CD8-positive, alpha-beta memory T cell (primary cell): ENCODE data around the gene KRABD2.

Experiments used
- CTCF ChIA-PET: fragments of 350-600 bp; sonication (Branson Sonifier 250); formaldehyde crosslinking; loops from one replicate; lab custom pipeline; 2021; ENCODE audit warnings: antibody characterized with exemption; lab: Charles Lee
- POLR2A ChIA-PET: fragments of 350-600 bp; sonication (Branson Sonifier 250); formaldehyde crosslinking; loops from one replicate; lab custom pipeline; 2021; ENCODE audit warnings: antibody characterized with exemption; lab: Charles Lee
- DNase-seq, 5 donors: peaks; one replicate each; pipeline versions ENCODE4 v3.0.0 to v3.0.0-alpha.2; 2020 to 2022; ENCODE audit warnings: mixed read lengths in 1 of 5
- H3K27ac ChIP-seq: one replicate; pipeline ENCODE4 v1.7.0; 2013; ENCODE audit warnings: low read depth, mild to moderate bottlenecking, low read length, moderate library complexity
- H3K27me3 ChIP-seq: 2 replicates; pipeline ENCODE4 v1.7.0; 2013; ENCODE audit warnings: low read length, mild to moderate bottlenecking; ENCODE audit not compliant: insufficient read depth, poor library complexity, severe bottlenecking
- H3K36me3 ChIP-seq: 2 replicates; pipeline ENCODE4 v1.7.0; 2013; ENCODE audit warnings: mild to moderate bottlenecking, low read length, moderate library complexity; ENCODE audit not compliant: insufficient read depth
- H3K4me1 ChIP-seq: 2 replicates; pipeline ENCODE4 v1.7.0; 2013; ENCODE audit warnings: mild to moderate bottlenecking, low read length, moderate library complexity; ENCODE audit not compliant: insufficient read depth
- H3K4me3 ChIP-seq: 2 replicates; pipeline ENCODE4 v1.7.0; 2013; ENCODE audit warnings: mild to moderate bottlenecking, low read length
- H3K9me3 ChIP-seq: 2 replicates; pipeline ENCODE4 v1.7.0; 2013; ENCODE audit warnings: mild to moderate bottlenecking, low read length
- H3K27ac Mint-ChIP-seq, 8 donors: one replicate each; pipeline ENCODE4 v1.8.0; 2020 to 2021; ENCODE audit warnings: mixed read lengths in 8 of 8, mild to moderate bottlenecking in 6 of 8, inconsistent platforms in 3 of 8, moderate library complexity in 3 of 8
- H3K27me3 Mint-ChIP-seq, 2 donors: one replicate each; pipeline ENCODE4 v1.8.0; 2020 to 2021; ENCODE audit warnings: mixed read lengths in 2 of 2, mild to moderate bottlenecking in 1 of 2, moderate library complexity in 1 of 2
- H3K36me3 Mint-ChIP-seq, 3 donors: one replicate each; pipeline ENCODE4 v1.8.0; 2020 to 2021; ENCODE audit warnings: mixed read lengths in 3 of 3, inconsistent platforms in 1 of 3, mild to moderate bottlenecking in 1 of 3
- H3K4me1 Mint-ChIP-seq, 3 donors: one replicate each; pipeline ENCODE4 v1.8.0; 2020 to 2021; ENCODE audit warnings: mixed read lengths in 3 of 3, inconsistent platforms in 1 of 3, mild to moderate bottlenecking in 1 of 3
- H3K4me3 Mint-ChIP-seq, 7 donors: one replicate each; pipeline ENCODE4 v1.8.0; 2020 to 2021; ENCODE audit warnings: mixed read lengths in 7 of 7, mild to moderate bottlenecking in 6 of 7, moderate library complexity in 4 of 7, inconsistent platforms in 2 of 7
- H3K9me3 Mint-ChIP-seq, 5 donors: one replicate each; pipeline ENCODE4 v1.8.0; 2020 to 2022; ENCODE audit warnings: mixed read lengths in 5 of 5, mild to moderate bottlenecking in 3 of 5, moderate library complexity in 2 of 5, inconsistent platforms in 1 of 5

Gene KRABD2

GRCh38 chr17:8371786-8372185 is 4.7 kb downstream of the KRABD2 start:
- Mint-ChIP-seq H3K4me1 (peaks cover 13 to 23% (median 17%) of the 10 kb centered on the region in 3 donors), H3K36me3 (peaks cover 0 to 44% (median 14%) of the 10 kb centered on the region in 3 donors)

GRCh38 chr17:8369944-8370343 is 6.6 kb downstream of the KRABD2 start:
- DNase-seq: no peak
- no peak overlapping the region for H3K4me3 ChIP-seq
- H3K9me3 Mint-ChIP-seq: no peaks in the 10 kb centered on the region
- CTCF ChIA-PET: interaction anchor here (1.9 kb wide), 1 partner anchor 13 kb away, joined by 6 read pairs; the partner anchor contains the start of gene RPL26
- H3K27ac ChIP-seq: no peak overlapping the region
- no peaks in the 10 kb centered on the region for H3K27me3 ChIP-seq
- no peaks in the 10 kb centered on the region for H3K27me3 Mint-ChIP-seq
- no peaks in the 10 kb centered on the region for H3K9me3 ChIP-seq
- no peaks in the 10 kb centered on the region for H3K36me3 ChIP-seq
- POLR2A ChIA-PET: no interaction called here
- H3K4me1 ChIP-seq: no peaks in the 10 kb centered on the region
- H3K27ac Mint-ChIP-seq: peak overlapping the region in 1 of 8 donors; percentile 24
- peaks cover 0 to 6% (median 2%) of the 10 kb centered on the region in 3 donors for H3K4me1 Mint-ChIP-seq
- no peak overlapping the region for H3K4me3 Mint-ChIP-seq
- peaks cover 0 to 36% (median 17%) of the 10 kb centered on the region in 3 donors for H3K36me3 Mint-ChIP-seq

More at GRCh38 chr17:8371786-8372185, 4.7 kb downstream of the KRABD2 start:
- H3K27me3 Mint-ChIP-seq: no peaks in the 10 kb centered on the region
- Histone ChIP-seq H3K27ac (no peak overlapping the region), H3K4me3 (no peak overlapping the region), H3K27me3 (no peaks in the 10 kb centered on the region), H3K36me3 (no peaks in the 10 kb centered on the region), H3K4me1 (peaks cover 13% of the 10 kb centered on the region), H3K9me3 (no peaks in the 10 kb centered on the region)
- H3K4me3 Mint-ChIP-seq: peak overlapping the region in 1 of 7 donors; percentile 11
- ChIA-PET POLR2A (no interaction called here), CTCF (interaction anchor here (1.9 kb wide), 1 partner anchor 12 kb away, joined by 6 read pairs; the partner anchor contains the start of gene RPL26)
- DNase-seq: no peak
- no peaks in the 10 kb centered on the region for H3K9me3 Mint-ChIP-seq
- H3K27ac Mint-ChIP-seq: peak overlapping the region in 1 of 8 donors; percentile 43

- Mint-ChIP-seq H3K4me3 (no peak overlapping the region), H3K9me3 (no peaks in the 10 kb centered on the region), H3K4me1 (peaks cover 0 to 3% (median 0%) of the 10 kb centered on the region in 3 donors), H3K27me3 (no peaks in the 10 kb centered on the region), H3K36me3 (peaks cover 0 to 37% (median 17%) of the 10 kb centered on the region in 3 donors), H3K27ac (peak overlapping the region in 3 of 8 donors; percentile 21 to 61 (median 29))
- no peaks in the 10 kb centered on the region for H3K9me3 ChIP-seq
- no peaks in the 10 kb centered on the region for H3K4me1 ChIP-seq
- H3K27me3 ChIP-seq: no peaks in the 10 kb centered on the region
- no peaks in the 10 kb centered on the region for H3K36me3 ChIP-seq
- ChIA-PET POLR2A (no interaction called here), CTCF (no interaction called here)
- DNase-seq: no peak
- no peak overlapping the region for H3K27ac ChIP-seq
- no peak overlapping the region for H3K4me3 ChIP-seq
These were observed 8.3 kb downstream of the KRABD2 start for GRCh38 chr17:8368193-8368592.

DNA sequence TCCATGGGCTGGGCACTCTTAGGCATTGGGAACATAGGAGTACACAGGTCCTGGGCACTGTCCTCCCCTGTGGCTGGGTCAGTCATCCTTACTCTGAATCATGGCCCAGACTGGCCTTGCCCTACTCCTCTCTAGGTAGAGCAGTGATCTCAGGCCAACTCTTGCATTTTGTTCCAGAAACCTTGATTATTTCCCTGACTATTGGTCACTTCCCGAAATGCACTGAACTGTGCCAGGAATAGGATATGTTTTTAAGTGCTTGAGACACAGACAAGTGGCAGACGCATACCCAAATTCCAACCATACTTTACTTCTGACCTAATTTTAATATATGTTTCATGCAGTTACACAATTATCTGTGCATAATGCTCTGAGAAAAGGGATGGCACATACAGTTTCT is 10.3 kb downstream of the KRABD2 start:
- DNase-seq: no peak
- Mint-ChIP-seq H3K4me1 (peaks cover 0 to under 1% (median 0%) of the 10 kb centered on the region in 3 donors), H3K9me3 (no peaks in the 10 kb centered on the region), H3K36me3 (peaks cover 0 to 30% (median 13%) of the 10 kb centered on the region in 3 donors), H3K4me3 (no peak overlapping the region), H3K27ac (no peak overlapping the region), H3K27me3 (no peaks in the 10 kb centered on the region)
- CTCF ChIA-PET: no interaction called here
- Histone ChIP-seq H3K36me3 (no peaks in the 10 kb centered on the region), H3K27me3 (no peaks in the 10 kb centered on the region), H3K9me3 (no peaks in the 10 kb centered on the region), H3K4me3 (no peak overlapping the region), H3K27ac (no peak overlapping the region), H3K4me1 (no peaks in the 10 kb centered on the region)
- POLR2A ChIA-PET: no interaction called here

DNA sequence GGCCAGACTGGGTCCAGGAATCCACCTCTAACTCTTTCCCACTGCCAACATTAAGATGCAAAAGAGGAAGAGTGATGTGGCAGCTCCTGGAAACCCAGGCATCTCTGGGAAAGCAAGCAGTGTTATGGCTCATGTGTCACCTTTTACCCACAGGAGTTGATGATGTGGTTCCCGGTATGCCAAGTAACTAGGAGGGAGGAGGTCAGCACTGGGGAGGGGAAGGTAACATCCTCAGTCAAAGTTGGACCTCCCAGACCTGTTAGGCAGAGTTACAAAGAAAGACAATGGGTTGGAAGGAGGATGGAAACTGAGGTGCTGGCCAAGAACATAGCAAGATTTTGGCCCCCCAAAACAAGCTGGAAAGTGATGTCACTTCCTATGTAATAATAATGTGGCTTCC is 11.4 kb downstream of the KRABD2 start:
- POLR2A ChIA-PET: no interaction called here

DNA sequence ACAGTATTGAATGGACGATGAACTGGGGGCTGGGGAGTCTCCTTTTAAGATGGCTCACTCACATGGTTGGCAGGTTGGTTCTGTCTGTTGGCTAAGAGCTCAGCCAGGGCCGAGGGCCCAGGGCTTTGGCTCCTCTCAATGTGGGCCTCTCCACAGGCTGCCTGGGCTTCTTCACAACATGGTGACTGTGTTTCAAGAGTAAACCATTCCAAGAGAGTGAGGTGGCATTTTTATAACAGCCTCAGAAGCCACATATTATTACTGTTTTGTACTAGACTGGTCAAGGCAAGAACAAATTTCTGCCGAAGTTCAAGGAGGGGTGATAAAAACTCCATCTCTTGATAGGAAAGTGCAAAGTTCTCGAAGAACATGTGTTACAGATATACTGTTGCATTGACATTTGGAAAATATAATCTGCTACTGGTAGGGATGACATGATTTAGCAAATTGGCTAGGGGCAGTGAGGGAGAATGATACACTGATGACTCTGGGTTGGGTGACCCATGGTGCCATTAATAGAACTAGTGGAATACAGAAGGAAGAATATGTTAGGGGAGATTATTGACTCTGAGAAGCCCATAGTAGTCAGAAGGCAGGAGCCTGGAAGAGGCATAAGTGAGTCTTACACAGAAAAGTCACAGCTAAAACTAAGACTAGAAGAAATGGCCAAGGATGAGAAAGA is 13.7 kb downstream of the KRABD2 start:
- H3K27ac ChIP-seq: no peak overlapping the region
- peaks cover 0 to 7% (median 3%) of the 10 kb centered on the region in 3 donors for H3K36me3 Mint-ChIP-seq
- H3K9me3 ChIP-seq: no peaks in the 10 kb centered on the region
- H3K4me1 Mint-ChIP-seq: peaks cover 0 to 7% (median 6%) of the 10 kb centered on the region in 3 donors
- no peak overlapping the region for H3K4me3 ChIP-seq
- H3K27me3 Mint-ChIP-seq: no peaks in the 10 kb centered on the region
- CTCF ChIA-PET: no interaction called here
- no peaks in the 10 kb centered on the region for H3K36me3 ChIP-seq
- no peaks in the 10 kb centered on the region for H3K4me1 ChIP-seq
- H3K9me3 Mint-ChIP-seq: no peaks in the 10 kb centered on the region
- POLR2A ChIA-PET: no interaction called here
- no peak overlapping the region for H3K4me3 Mint-ChIP-seq
- DNase-seq: no peak
- H3K27ac Mint-ChIP-seq: no peak overlapping the region
- no peaks in the 10 kb centered on the region for H3K27me3 ChIP-seq

More for the DNA sequence above, 11.4 kb downstream of the KRABD2 start:
- H3K36me3 ChIP-seq: no peaks in the 10 kb centered on the region
- DNase-seq: no peak
- peaks cover 0 to 26% (median 13%) of the 10 kb centered on the region in 3 donors for H3K36me3 Mint-ChIP-seq
- peaks cover 0 to 6% (median 2%) of the 10 kb centered on the region in 3 donors for H3K4me1 Mint-ChIP-seq
- H3K4me1 ChIP-seq: no peaks in the 10 kb centered on the region
- no peaks in the 10 kb centered on the region for H3K27me3 Mint-ChIP-seq
- H3K27ac ChIP-seq: no peak overlapping the region
- H3K27me3 ChIP-seq: no peaks in the 10 kb centered on the region
- CTCF ChIA-PET: no interaction called here
- H3K27ac Mint-ChIP-seq: peak overlapping the region in 1 of 8 donors; percentile 84
- H3K4me3 Mint-ChIP-seq: no peak overlapping the region
- no peaks in the 10 kb centered on the region for H3K9me3 Mint-ChIP-seq
- no peaks in the 10 kb centered on the region for H3K9me3 ChIP-seq
- H3K4me3 ChIP-seq: no peak overlapping the region

GRCh38 chr17:8360751-8361150 is 15.8 kb downstream of the KRABD2 start:
- CTCF ChIA-PET: no interaction called here
- Mint-ChIP-seq H3K27me3 (no peaks in the 10 kb centered on the region), H3K9me3 (no peaks in the 10 kb centered on the region), H3K36me3 (peaks cover 0 to 3% (median 3%) of the 10 kb centered on the region in 3 donors), H3K4me1 (peaks cover 0 to 7% (median 6%) of the 10 kb centered on the region in 3 donors), H3K27ac (no peak overlapping the region), H3K4me3 (no peak overlapping the region)
- Histone ChIP-seq H3K27me3 (no peaks in the 10 kb centered on the region), H3K4me1 (no peaks in the 10 kb centered on the region), H3K36me3 (no peaks in the 10 kb centered on the region), H3K9me3 (no peaks in the 10 kb centered on the region), H3K27ac (no peak overlapping the region), H3K4me3 (no peak overlapping the region)
- POLR2A ChIA-PET: no interaction called here
- no peak for DNase-seq

GRCh38 chr17:8360260-8360659 is 16.2 kb downstream of the KRABD2 start:
- CTCF ChIA-PET: no interaction called here
- Histone ChIP-seq H3K4me1 (no peaks in the 10 kb centered on the region), H3K4me3 (no peak overlapping the region), H3K27me3 (no peaks in the 10 kb centered on the region), H3K27ac (no peak overlapping the region), H3K36me3 (no peaks in the 10 kb centered on the region), H3K9me3 (no peaks in the 10 kb centered on the region)
- POLR2A ChIA-PET: no interaction called here
- Mint-ChIP-seq H3K27ac (no peak overlapping the region), H3K27me3 (no peaks in the 10 kb centered on the region), H3K4me3 (no peak overlapping the region), H3K4me1 (peaks cover 0 to 7% (median 6%) of the 10 kb centered on the region in 3 donors), H3K36me3 (peaks cover 0 to 1% (median 0%) of the 10 kb centered on the region in 3 donors), H3K9me3 (no peaks in the 10 kb centered on the region)
- no peak for DNase-seq
